Calu3 (cell line): ENCODE results near the gene NFAM1. TPM values are rescaled to one million over a fixed set of nuclear protein-coding genes. Genes with fewer than 3 reads are reported as not detected.

Experiments
- BruUV-seq: library from RNA; stranded (reverse); fragments of 400-500 nt; replicated peaks from 2 replicates; lab custom pipeline; 2021; lab: Mats Ljungman, UMichigan
- CTCF ChIA-PET: fragments of 300-600 bp; sonication (Branson Sonifier 250); formaldehyde crosslinking; loops from one replicate; lab custom pipeline; 2022; ENCODE audit warnings: antibody characterized with exemption; lab: Charles Lee
- DNase-seq: peaks from one replicate; pipeline ENCODE4 v3.0.0; 2022
- H3K27ac Mint-ChIP-seq: one replicate; pipeline ENCODE4 v1.8.0; 2022; ENCODE audit warnings: mixed read lengths; ENCODE audit not compliant: unreplicated experiment
- H3K27me3 Mint-ChIP-seq: one replicate; pipeline ENCODE4 v1.8.0; 2022; ENCODE audit warnings: mixed read lengths; ENCODE audit not compliant: unreplicated experiment
- H3K36me3 Mint-ChIP-seq: one replicate; pipeline ENCODE4 v1.8.0; 2022; ENCODE audit warnings: mild to moderate bottlenecking, moderate library complexity, mixed read lengths; ENCODE audit not compliant: insufficient read depth, unreplicated experiment
- H3K4me1 Mint-ChIP-seq: one replicate; pipeline ENCODE4 v1.8.0; 2022; ENCODE audit warnings: mild to moderate bottlenecking, low read depth, mixed read lengths; ENCODE audit not compliant: unreplicated experiment
- H3K4me3 Mint-ChIP-seq: one replicate; pipeline ENCODE4 v1.8.0; 2022; ENCODE audit warnings: mild to moderate bottlenecking, low read depth, moderate library complexity, mixed read lengths; ENCODE audit not compliant: unreplicated experiment
- H3K9me3 Mint-ChIP-seq: one replicate; pipeline ENCODE4 v1.8.0; 2022; ENCODE audit warnings: low read depth, mixed read lengths; ENCODE audit not compliant: unreplicated experiment
- intact Hi-C: fragments of 100-400 bp; cut with micrococcal nuclease; formaldehyde crosslinking; loops from one replicate; pipeline ENCODE4 v1.10.0; 2022; ENCODE audit not compliant: unreplicated experiment
- total RNA-seq: library from RNA; stranded (reverse); gene quantifications from 2 replicates; pipeline ENCODE4 v1.2.3, GENCODE V29; 2022
- TF ChIP-seq, protein P1 (sequence below): fragments of 200-600 bp; IDR thresholded peaks from one replicate; pipeline ENCODE4 v1.8.0; 2022; ENCODE audit warnings: antibody characterized with exemption; ENCODE audit not compliant: unreplicated experiment

The NFAM1 gene
- total RNA-seq, 1 experiment from 2014 or later: 0.50 TPM

DNA sequence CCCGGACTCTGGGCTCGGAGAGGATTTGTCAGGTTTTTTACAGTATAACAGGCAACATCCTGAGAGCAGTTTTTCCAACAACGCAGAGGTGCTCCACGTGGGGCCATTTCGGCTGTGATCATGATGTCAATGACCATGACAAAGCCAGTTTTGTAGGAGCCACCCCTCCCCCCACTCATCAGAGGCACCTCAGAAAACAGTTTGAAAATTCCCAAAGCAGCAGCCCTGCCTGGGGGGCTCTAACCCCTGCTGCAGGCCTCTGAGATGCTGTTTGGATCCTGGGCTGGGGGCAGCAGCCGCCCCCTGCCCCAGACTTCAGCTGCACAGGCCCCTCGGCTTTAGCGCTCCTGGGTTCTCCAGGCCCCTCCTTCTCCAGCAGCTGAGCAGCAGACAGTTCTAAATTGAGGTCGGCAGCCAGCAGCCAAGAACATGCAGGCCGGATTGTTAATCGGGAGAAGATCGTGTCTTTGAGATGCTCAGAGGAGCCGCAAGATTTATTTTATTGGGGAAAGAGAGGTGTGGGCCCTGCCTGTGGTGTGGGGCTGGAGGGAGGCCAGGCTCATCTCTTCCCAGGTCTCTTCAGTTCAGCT is 19.4 kb downstream of the NFAM1 start:
- CTCF ChIA-PET: no interaction called here
- H3K36me3 Mint-ChIP-seq: no peaks in the 10 kb centered on the region
- no peaks in the 10 kb centered on the region for H3K4me1 Mint-ChIP-seq
- no TSS peak for BruUV-seq
- peaks cover 61% of the 10 kb centered on the region for H3K27me3 Mint-ChIP-seq
- H3K27ac Mint-ChIP-seq: no peak overlapping the region
- no peaks in the 10 kb centered on the region for H3K9me3 Mint-ChIP-seq
- DNase-seq: no peak
- intact Hi-C loops: no loop called here
- H3K4me3 Mint-ChIP-seq: no peak overlapping the region
- TF ChIP-seq, protein P1, sequence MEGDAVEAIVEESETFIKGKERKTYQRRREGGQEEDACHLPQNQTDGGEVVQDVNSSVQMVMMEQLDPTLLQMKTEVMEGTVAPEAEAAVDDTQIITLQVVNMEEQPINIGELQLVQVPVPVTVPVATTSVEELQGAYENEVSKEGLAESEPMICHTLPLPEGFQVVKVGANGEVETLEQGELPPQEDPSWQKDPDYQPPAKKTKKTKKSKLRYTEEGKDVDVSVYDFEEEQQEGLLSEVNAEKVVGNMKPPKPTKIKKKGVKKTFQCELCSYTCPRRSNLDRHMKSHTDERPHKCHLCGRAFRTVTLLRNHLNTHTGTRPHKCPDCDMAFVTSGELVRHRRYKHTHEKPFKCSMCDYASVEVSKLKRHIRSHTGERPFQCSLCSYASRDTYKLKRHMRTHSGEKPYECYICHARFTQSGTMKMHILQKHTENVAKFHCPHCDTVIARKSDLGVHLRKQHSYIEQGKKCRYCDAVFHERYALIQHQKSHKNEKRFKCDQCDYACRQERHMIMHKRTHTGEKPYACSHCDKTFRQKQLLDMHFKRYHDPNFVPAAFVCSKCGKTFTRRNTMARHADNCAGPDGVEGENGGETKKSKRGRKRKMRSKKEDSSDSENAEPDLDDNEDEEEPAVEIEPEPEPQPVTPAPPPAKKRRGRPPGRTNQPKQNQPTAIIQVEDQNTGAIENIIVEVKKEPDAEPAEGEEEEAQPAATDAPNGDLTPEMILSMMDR: no peak

DNA sequence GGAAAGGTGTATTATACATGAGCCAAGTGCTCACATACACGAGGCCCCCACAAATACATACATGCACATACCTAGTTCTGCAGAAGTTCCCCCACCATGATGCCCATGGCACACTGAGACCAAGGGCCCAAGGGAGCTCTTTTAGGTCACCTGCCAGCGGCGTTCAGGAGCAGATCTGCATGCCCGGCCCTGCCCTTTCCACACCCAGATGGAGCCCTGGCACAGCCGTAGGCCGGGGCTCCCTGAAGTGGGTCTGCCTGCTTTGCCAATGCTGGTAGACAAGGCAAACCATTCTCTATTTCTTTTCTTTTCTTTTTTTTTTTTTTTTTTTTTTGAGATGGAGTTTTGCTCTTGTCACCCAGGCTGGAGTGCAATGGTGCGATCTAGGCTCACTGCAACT is 21.5 kb downstream of the NFAM1 start:
- no TSS peak for BruUV-seq
- Mint-ChIP-seq H3K4me1 (no peaks in the 10 kb centered on the region), H3K27me3 (peaks cover 54% of the 10 kb centered on the region), H3K9me3 (no peaks in the 10 kb centered on the region), H3K27ac (no peak overlapping the region), H3K4me3 (no peak overlapping the region), H3K36me3 (no peaks in the 10 kb centered on the region)
- TF ChIP-seq, protein P1: no peak
- intact Hi-C loops: no loop called here
- DNase-seq: no peak
- CTCF ChIA-PET: no interaction called here

DNA sequence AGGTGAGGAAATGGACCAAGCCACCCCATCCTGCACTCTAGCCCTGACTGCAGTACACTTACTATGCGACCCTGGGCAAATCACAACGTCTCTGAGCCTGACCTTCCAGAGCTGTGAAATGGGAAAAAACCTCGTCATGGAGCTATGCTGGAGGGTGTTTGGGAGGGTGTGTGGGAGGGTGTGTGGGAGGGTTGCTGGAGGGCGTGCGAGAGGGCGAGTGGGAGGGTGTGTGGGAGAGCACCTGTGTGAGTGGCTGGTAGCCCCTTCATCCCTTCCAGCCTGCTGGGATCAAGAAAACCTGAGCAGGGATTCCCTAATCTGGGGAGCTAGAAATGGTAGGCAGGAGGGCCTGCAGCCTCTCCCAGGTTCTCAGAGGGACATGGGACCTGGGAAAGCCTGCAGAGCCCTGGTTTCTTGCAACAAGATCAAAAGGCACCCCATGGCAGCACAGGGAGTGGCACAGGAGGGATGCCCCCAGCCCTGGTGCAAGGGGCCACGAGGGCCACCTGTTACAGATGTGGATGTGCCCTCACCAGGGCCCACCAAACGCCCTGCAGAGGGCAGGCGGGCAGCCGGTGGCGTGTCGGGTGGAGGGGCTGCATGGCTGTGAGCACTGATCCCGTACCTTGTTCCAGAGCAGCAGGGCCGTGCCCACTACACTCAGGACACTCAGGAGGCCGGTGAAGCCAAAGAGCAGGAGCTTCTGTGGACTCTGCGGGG is 23.2 kb downstream of the NFAM1 start:
- intact Hi-C loops: no loop called here
- no peak for DNase-seq
- TF ChIP-seq, protein P1: no peak
- no peak overlapping the region for H3K4me3 Mint-ChIP-seq
- no peaks in the 10 kb centered on the region for H3K36me3 Mint-ChIP-seq
- no TSS peak for BruUV-seq
- H3K27ac Mint-ChIP-seq: no peak overlapping the region
- H3K27me3 Mint-ChIP-seq: peaks cover 55% of the 10 kb centered on the region
- H3K9me3 Mint-ChIP-seq: no peaks in the 10 kb centered on the region
- CTCF ChIA-PET: interaction anchor here (0.5 kb wide), 1 partner anchor 20 kb away, joined by 4 read pairs; no protein-coding TSS in a partner anchor
- no peaks in the 10 kb centered on the region for H3K4me1 Mint-ChIP-seq

DNA sequence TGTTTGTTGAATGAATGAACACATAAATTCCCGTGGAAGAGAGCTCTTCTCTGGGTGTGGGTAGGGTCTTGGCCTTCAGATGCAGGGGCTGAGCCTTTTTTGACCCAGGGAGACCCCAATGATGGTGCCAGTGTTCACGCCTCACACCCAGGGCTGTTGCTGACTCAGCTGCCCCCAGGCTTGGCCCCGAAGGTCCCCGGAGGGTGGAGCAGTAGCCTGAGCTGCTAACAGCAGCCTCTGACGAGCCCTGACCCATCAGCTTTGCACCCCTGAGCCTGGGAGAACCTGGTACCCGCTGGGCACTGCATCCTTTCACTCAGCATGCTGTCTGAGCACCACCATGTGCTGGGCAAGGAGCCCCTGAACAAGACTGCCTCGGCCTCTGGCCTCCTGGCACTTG is 23.9 kb downstream of the NFAM1 start:
- Mint-ChIP-seq H3K9me3 (no peaks in the 10 kb centered on the region), H3K27me3 (peaks cover 58% of the 10 kb centered on the region), H3K36me3 (no peaks in the 10 kb centered on the region), H3K4me3 (no peak overlapping the region), H3K27ac (no peak overlapping the region), H3K4me1 (no peaks in the 10 kb centered on the region)
- CTCF ChIA-PET: no interaction called here
- intact Hi-C loops: no loop called here
- TF ChIP-seq, protein P1: no peak
- no peak for DNase-seq
- no TSS peak for BruUV-seq
